Activated naive CD4-positive, alpha-beta T cell treated with anti-CD3 and anti-CD28 coated beads, Interleukin-2, amount 50 U/mL, for 72 hours (primary cell): ENCODE data around the gene ULK4. TPM values are rescaled to one million over a fixed set of nuclear protein-coding genes. Genes with fewer than 3 reads are reported as not detected.
"Not testable (repeated sequence)": the region's sequence is repeated elsewhere in the genome, so short reads cannot be mapped to it uniquely, and the experiment has no call there.

Experiments
- ATAC-seq, 2 donors: fragments of 150-1000 bp; cut with Tn5 transposase; 2 replicates each; pipeline ENCODE4 v1.10.0; 2021; ENCODE audit warnings: mild to moderate bottlenecking in 2 of 2, moderate library complexity in 2 of 2
- DNase-seq, 2 donors: peaks; one replicate each; pipeline ENCODE4 v3.0.0; 2021 to 2022; ENCODE audit warnings: low spot score in 2 of 2
- H3K27ac Mint-ChIP-seq, 2 donors: one replicate each; pipeline ENCODE4 v1.8.0; 2022; ENCODE audit warnings: mild to moderate bottlenecking in 2 of 2, mixed read lengths in 2 of 2
- H3K36me3 Mint-ChIP-seq, 2 donors: one replicate each; pipeline ENCODE4 v1.8.0; 2022; ENCODE audit warnings: mixed read lengths in 2 of 2
- H3K9me3 Mint-ChIP-seq, 2 donors: one replicate each; pipeline ENCODE4 v1.8.0; 2022; ENCODE audit warnings: mixed read lengths in 2 of 2
- total RNA-seq, 2 donors: library from RNA; stranded (reverse); gene quantifications; one replicate each; pipeline ENCODE4 v1.2.3, GENCODE V29; 2022

The ULK4 gene
- total RNA-seq, 2 donors from 2014 or later, result 8.1 to 8.9 TPM

DNA sequence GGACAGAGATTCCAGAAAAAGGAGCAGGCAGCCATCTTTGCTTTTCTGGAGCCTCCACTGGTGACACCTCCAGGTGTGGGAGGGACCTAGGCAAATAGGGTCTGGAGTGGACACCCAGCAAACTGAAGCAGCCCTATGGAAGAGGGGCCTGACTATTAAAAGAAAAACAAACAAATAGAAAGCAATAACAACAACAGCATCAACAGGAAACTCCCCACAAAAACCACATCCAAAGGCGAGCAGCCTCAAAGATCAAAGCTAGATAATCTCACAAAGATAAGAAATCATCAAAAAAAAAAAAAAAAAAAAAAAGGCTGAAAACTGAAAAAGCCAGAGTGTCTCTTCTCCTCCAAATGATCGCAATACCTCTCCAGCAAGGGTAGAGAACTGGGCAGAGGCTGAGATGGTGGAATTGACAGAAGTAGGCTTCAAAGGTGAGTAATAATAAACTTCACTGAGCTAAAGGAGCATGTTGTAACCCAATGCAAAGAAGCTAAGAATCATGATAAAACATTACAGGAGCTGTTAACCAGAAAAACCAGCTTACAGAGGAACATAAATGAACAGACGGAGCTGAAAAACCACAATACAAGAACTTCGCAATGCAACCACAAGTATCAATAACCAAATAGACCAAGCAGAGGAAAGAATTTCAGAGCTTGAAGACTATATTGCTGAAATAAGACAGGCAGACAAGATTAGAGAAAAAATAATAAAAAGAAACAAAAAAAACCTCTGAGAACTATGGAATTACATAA lies 537.2 kb downstream of the ULK4 start:
- DNase-seq (no peak), ATAC-seq (peak in 1 of 2 donors; percentile 34)
- peaks cover 13 to 14% of the 10 kb centered on the region in 2 donors for H3K36me3 Mint-ChIP-seq
- H3K9me3 Mint-ChIP-seq, result peaks cover 13 to 14% of the 10 kb centered on the region in 2 donors
- no peak overlapping the region for H3K27ac Mint-ChIP-seq

DNA sequence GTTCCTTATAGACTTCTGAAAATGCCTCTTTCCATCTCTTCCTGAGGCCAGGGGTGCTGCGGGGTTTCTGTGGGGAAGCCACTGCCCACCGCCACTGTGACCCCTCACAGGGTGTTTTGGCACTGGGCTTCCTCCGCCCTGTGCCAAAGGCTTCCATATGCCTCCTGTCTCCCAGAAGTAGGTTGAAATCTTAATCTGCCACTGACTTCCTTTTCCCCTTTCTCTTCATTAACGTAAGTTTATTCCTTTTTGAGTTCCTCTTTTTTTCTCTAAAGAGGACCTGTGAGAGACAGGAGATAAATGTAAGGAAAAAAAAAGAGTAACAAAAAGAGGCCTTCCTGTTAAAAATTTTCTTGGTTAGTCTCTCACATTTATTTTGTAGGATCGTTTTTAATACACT lies 542.1 kb downstream of the ULK4 start:
- DNase-seq (no peak), ATAC-seq (no peak)
- H3K9me3 Mint-ChIP-seq, result peaks cover 0 to under 1% of the 10 kb centered on the region in 2 donors
- no peaks in the 10 kb centered on the region for H3K36me3 Mint-ChIP-seq
- H3K27ac Mint-ChIP-seq, result peak overlapping the region in 1 of 2 donors; percentile 6

DNA sequence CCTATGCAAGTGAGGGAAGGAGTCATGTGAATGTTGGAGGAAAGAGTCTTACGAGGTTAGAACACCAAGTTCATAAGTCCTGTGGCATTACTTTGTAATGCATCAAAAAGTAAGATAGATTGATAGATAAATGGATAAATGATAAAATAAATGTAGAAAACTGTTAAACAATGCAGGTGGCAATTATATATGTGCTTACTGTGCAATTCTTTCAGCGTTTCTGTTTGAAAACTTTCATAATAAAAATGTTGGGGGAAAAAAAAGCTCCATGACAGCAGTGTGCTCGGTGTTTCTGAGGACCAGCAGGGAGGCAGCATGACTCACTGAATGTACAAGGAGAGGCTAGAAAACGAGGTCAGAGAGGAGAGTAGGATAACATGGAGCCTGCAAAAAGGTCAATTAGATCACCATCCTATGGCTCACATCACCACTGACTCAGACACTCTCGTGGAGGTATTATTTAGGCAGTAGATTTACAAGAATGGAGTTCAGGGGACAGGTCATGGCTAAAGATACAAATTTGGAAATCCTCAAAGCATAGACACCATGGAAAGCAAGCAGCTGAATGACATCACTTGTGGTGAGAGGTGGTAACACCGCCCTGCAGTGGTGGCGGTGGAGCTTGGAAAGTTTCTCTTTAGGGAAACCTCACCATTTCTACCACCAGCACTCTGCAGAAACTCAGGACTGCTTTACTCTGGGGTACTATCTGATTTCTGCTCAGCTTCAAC lies 542.8 kb downstream of the ULK4 start:
- peak in 1 of 2 donors; percentile 6 for DNase-seq
- peak overlapping the region in 1 of 2 donors; percentile 6 for H3K27ac Mint-ChIP-seq

DNA sequence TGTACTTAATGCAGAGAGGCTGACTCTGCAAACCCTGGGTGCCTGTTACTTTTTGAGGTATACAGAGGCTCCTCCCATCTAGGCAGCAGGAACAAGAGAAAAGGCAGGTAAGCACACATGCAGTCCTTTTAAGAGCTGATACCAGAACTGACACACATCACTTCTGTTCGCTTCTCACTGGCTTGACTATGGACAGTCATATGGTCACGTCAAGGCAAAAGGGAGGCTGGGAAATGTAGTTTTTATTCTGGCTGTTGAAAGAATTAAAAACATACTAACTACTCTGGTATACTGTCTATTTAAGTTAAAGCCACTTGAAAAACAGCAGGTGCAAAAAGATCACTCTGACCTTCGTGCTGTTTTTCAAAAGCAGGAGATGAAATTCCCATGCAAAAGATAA lies 544.3 kb downstream of the ULK4 start:
- DNase-seq (no peak), ATAC-seq (no peak)
- Mint-ChIP-seq H3K27ac (no peak overlapping the region), H3K36me3 (no peaks in the 10 kb centered on the region), H3K9me3 (no peaks in the 10 kb centered on the region)

More for the DNA sequence above, 542.8 kb downstream of the ULK4 start:
- peak; percentile 82 to 96 for ATAC-seq
- H3K9me3 Mint-ChIP-seq, result no peaks in the 10 kb centered on the region
- no peaks in the 10 kb centered on the region for H3K36me3 Mint-ChIP-seq

DNA sequence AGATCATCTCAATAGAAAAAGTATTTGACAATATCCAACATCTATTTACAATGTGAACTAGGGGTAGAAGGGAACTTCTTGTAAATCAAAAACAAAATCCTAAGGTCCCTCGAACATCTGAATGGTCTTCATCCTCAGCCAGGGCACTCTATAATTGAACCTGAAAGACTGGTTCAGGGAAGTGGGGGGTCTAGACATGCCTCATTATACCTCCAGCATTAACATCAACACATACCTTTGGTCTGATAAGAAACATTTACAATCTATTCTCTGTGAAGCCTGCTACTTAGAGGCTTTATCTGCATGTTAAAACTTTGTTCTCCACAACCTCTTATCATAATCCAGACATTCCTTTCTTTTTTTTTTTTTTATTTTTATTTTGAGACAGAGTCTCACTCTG lies 550.8 kb downstream of the ULK4 start:
- Mint-ChIP-seq H3K27ac (no peak overlapping the region), H3K36me3 (peaks cover 0 to 13% of the 10 kb centered on the region in 2 donors), H3K9me3 (peaks cover 0 to 15% of the 10 kb centered on the region in 2 donors)
- no peak for DNase-seq
- no peak for ATAC-seq

DNA sequence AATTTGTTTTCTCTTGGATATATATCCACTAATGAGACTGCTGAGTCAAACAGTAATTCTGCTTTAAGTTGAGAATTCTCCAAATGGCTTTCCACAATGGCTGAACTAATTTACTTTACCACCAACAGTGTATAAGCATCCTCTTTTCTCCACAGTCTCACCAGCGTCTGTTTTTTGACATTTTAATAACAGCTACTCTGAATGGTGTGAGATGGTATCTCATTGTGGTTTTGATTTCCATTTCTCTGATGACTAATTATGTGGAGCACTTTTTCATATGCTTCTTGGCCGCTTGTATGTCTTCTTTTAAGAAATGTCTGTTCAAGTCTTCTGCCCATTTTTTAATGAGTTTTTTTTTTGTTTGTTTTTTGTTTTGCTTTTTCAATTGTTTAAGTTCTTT lies 556.4 kb downstream of the ULK4 start:
- no peak overlapping the region for H3K27ac Mint-ChIP-seq
- H3K36me3 Mint-ChIP-seq, result peaks cover 0 to 9% of the 10 kb centered on the region in 2 donors
- ATAC-seq (peak in 1 of 2 donors; percentile 22), DNase-seq (no peak)
- H3K9me3 Mint-ChIP-seq, result peaks cover 0 to 15% of the 10 kb centered on the region in 2 donors

DNA sequence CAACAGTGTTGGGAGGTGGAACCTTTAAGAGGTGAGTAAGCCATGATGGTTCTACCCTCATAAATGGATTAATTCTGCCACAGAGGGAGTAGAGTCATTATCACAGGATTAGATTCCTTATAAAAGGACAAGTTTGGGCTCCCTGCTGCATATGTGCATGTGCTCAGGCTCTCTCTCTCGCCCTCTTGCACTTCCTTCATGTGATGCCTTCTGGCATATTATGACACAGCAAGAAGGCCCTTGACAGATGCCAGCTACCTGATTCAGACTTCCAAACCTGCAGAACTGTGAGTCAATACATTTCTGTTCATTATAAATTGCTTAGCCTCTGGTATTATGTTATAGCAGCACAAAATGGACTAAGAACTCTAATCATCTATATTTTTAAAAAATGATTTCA lies 557.3 kb downstream of the ULK4 start:
- ATAC-seq, result no peak
- no peak overlapping the region for H3K27ac Mint-ChIP-seq
- peaks cover 0 to 15% of the 10 kb centered on the region in 2 donors for H3K9me3 Mint-ChIP-seq
- H3K36me3 Mint-ChIP-seq, result peaks cover 0 to 9% of the 10 kb centered on the region in 2 donors
- DNase-seq, result no peak

DNA sequence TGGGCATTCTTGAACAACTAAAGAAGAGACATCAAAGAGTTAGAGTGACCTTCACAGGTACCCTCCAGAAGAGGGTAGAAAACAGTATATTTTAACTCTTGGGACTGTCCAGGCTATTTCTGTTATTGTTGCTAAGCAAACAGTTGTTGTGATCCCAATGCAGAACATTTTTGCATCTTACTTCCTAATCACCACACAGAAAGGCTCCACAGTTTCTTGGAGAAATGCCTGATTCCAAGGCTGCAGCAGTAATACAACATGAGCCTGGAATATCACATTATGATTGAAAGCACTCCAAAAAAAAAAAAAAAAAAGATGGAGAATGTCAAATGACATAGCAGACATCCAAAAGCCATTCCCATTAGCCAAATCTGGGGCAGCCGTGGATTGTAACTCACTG lies 567.0 kb downstream of the ULK4 start:
- peaks cover 13 to 35% of the 10 kb centered on the region in 2 donors for H3K36me3 Mint-ChIP-seq
- ATAC-seq (no peak), DNase-seq (no peak)
- peaks cover 8 to 14% of the 10 kb centered on the region in 2 donors for H3K9me3 Mint-ChIP-seq
- no peak overlapping the region for H3K27ac Mint-ChIP-seq

DNA sequence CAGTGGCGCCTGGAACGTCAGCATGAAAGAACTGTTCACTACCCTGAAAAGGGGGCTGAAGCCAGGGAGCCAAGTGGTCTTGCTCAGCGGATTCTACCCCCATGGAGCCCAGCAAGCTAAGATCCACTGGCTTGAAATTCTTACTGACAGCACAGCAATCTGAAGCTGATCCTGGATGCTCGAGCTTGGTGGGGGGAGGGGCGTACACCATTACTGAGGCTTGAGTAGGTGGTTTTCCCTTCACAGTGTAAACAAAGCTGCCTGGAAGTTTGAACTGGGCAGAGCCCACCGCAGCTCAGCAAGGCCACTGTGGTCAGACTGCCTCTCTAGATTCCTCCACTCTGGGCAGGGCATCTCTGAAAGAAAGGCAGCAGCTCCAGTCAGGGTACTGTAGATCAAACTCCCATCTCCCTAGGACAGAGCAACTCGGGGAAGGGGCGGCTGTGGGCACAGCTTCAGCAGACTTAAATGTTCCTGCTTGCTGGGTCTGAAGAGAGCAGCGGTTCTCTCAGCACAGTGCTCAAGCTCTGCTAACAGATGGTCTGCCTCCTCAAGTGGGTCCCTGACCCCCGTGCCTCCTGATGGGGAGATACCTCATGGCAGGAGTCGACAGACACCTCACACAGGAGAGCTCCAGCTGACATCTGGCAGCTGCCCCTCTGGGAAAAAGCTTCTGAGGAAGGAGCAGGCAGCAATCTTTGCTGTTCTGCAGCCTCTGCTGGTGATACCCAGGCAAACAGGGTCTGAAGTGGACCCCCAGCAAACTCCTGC lies 591.0 kb downstream of the ULK4 start:
- DNase-seq, H3K27ac Mint-ChIP-seq, ATAC-seq: not testable (repeated sequence)
- H3K36me3 Mint-ChIP-seq, result peaks cover 22 to 26% of the 10 kb centered on the region in 2 donors
- H3K9me3 Mint-ChIP-seq, result peaks cover 7 to 25% of the 10 kb centered on the region in 2 donors

DNA sequence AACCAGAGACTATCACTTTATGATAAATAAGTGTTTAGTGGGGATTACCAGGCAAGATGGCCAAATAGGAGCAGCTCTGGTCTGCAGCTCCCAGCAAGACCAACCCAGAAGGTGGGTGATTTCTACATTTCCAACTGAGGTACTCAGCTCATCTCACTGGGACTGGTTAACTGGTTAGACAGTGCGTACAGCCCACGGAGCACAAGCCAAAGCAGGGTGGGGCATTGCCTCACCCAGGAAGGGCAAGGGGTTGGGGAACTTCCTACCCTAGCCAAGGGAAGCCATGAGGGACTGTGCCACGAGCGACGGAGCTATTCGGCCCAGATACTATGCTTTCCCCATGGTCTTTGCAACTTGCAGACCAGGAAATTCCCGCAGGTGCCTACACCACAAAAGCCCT lies 591.6 kb downstream of the ULK4 start:
- no peak for DNase-seq
- no peak for ATAC-seq
- peaks cover 7 to 25% of the 10 kb centered on the region in 2 donors for H3K9me3 Mint-ChIP-seq
- H3K36me3 Mint-ChIP-seq, result peaks cover 21 to 22% of the 10 kb centered on the region in 2 donors
- no peak overlapping the region for H3K27ac Mint-ChIP-seq

DNA sequence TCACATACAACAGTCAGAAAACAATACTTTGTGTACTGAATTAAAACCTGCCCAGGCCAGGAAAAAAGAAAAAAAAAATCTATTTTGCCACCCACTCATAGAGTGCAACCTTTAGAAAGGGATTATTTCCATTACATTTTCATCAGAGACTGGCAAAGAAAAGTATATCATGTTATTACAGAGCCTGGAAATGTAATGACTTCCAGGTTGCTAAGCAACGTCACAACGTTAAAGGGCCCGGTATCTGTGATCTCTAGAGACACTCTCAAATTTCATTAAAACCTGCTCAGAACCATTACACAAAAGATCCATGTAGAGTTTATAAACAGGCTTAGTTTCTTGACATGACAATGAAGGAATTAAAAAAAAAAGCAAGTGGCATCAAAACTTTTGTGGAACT lies 592.1 kb downstream of the ULK4 start:
- Mint-ChIP-seq H3K27ac (no peak overlapping the region), H3K36me3 (peaks cover 16 to 22% of the 10 kb centered on the region in 2 donors), H3K9me3 (peaks cover 7 to 25% of the 10 kb centered on the region in 2 donors)
- DNase-seq, result no peak
- no peak for ATAC-seq

DNA sequence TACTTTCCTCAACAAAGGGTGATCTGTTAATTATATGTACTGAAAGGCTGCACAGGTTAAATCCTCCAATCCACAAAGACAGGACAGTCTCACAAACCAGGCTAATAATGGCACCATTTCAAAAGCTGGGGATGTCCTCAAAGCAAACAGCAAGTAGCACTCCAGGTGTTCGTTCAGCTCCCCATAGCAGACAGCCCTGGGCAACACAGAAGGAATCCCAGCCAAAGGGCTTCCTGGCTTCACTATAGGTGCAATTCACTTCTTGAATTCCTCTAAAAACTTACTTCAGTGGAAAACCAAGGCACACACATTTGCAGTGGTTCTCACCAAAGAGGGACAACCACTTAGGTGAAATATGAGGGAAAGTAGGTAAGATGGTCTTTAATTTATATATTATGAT lies 595.9 kb downstream of the ULK4 start:
- Mint-ChIP-seq H3K36me3 (peaks cover 0 to 5% of the 10 kb centered on the region in 2 donors), H3K27ac (no peak overlapping the region), H3K9me3 (peaks cover 0 to 3% of the 10 kb centered on the region in 2 donors)
- DNase-seq (no peak), ATAC-seq (no peak)

DNA sequence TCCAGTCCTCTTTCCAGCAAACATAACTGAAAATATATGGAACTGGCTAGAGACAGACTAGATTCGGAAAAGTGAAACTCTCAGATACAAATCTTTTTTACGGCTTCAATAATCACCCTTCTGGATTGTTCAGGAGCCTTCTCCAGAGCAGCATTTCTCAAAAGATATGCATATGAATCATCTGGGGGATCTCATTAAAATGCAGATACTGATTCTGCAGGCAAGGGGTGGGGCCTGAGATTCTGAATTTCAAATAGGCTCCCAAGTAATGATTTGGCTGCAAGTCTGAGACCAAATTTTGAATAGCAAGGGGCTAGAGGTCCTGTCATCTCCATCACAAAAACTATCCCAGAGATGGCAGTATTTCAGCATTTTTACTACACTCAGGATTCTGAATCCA lies 597.2 kb downstream of the ULK4 start:
- DNase-seq, result no peak
- Mint-ChIP-seq H3K36me3 (peaks cover 0 to 5% of the 10 kb centered on the region in 2 donors), H3K9me3 (peaks cover 0 to 3% of the 10 kb centered on the region in 2 donors), H3K27ac (no peak overlapping the region)
- ATAC-seq, result no peak

DNA sequence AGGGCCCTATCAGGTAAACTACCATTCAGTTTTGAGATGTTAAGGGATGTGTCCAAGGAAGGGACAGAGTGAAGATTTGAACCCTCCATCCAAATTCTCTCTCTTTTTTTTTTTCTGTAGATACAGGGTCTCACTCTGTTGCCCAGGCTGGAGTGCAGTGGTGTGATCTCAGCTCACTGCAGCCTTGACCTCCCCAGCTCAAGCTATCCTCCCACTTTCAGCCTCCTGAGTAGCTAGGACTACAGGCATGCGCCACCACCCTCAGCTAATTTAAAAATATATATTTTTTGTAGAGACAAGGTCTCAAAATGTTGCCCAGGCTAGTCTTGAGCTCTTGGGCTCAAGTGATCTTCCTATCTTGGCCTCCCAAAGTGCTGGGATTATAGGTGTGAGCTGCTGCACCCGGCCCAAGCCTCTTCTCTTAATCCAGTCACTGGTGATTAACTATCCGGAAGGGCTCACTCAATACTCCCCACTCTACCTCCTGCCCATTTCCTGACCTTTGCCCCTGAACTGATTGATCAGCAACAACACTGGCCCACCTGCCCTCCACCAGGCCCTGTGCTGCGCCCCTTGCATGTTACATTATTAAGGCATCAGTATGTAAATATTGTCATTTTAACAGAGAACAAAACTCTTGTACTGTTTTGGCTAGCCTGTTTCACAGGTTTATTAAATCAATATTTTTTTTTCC lies 597.9 kb downstream of the ULK4 start:
- Mint-ChIP-seq H3K36me3 (peaks cover 0 to 5% of the 10 kb centered on the region in 2 donors), H3K27ac (no peak overlapping the region), H3K9me3 (peaks cover 0 to 3% of the 10 kb centered on the region in 2 donors)
- ATAC-seq (no peak), DNase-seq (no peak)

DNA sequence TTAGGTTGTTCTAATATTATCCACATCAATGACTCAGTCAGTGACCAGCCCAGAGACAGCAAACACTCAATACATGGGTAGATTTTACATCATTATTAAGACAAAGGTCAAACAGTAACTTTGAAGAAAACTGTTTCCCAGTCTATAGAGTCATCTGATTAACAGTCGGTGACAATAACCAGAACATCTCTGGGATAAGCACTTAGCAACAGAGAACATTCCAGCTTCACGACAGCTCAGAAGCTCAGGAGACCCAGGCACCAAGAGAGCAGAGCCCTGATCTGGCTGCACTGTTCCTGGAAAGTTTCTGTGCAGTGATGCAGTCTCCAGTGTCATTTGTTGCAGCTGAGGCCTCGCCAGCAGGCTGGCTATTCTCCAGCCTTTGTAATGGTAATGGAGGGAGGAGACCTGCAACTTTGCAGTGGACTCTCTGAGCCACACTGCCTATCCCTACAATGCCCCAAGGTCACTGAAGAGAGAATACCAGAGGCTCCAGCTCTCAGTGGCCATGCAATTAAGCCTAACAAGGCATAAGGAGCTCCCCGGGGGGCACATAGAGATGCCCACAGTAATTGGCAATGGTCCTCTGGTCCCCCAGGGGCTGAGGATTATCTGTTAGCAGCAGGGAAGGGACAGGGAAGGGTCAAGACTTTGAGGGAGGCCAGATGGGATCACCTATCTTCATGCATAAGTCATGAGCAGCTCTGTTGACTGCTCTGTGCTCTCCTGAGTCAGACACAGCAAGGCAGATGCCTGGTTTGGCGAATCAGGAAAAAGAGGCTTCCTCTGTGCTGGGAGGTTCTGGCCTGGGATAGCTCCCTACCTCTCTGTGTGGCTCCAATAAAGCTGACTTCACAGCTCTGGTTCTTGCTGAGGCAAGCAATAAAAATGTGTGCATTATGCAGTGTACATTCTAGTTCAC lies 599.0 kb downstream of the ULK4 start:
- no peak for DNase-seq
- no peak for ATAC-seq
- Mint-ChIP-seq H3K9me3 (no peaks in the 10 kb centered on the region), H3K36me3 (no peaks in the 10 kb centered on the region), H3K27ac (no peak overlapping the region)
